ENCODE results near the gene SHD.

Gene SHD

DNA sequence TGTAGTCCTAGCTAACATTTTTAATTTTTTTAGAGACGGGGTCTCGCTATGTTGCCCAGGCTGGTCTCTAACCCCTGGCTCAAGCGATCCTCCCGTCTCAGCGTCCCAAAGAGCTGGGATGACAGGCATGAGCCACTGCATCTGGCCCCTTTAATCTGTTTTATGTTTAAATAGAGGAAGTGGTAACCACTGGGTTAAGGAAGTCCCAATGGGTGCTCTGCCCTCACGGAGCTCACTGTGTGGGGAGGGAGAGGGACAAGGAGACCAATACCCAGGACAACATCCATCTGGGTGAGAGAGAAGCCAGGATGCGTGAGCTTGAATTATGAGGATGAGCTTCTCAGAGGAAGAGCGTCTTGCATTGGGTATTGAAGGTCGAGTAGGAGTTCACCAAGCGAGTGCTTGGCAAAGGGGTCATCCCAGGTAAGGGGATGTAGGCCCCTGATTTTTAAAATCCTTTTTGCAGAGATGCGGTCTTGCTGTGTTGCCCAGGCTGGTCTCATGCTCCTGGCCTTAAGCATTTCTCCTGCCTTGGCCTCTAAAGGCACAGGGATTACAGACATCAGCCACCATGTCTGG, 18.4 kb upstream of the SHD start:
- TF ChIP-seq, protein P1, sequence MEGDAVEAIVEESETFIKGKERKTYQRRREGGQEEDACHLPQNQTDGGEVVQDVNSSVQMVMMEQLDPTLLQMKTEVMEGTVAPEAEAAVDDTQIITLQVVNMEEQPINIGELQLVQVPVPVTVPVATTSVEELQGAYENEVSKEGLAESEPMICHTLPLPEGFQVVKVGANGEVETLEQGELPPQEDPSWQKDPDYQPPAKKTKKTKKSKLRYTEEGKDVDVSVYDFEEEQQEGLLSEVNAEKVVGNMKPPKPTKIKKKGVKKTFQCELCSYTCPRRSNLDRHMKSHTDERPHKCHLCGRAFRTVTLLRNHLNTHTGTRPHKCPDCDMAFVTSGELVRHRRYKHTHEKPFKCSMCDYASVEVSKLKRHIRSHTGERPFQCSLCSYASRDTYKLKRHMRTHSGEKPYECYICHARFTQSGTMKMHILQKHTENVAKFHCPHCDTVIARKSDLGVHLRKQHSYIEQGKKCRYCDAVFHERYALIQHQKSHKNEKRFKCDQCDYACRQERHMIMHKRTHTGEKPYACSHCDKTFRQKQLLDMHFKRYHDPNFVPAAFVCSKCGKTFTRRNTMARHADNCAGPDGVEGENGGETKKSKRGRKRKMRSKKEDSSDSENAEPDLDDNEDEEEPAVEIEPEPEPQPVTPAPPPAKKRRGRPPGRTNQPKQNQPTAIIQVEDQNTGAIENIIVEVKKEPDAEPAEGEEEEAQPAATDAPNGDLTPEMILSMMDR (conservative IDR thresholded peaks at IDR 0.05; ENCODE audit: low read depth, low read length), result no peak
- no peak overlapping the region for H3K4me3 ChIP-seq (ENCODE audit: low read depth, low read length)
- DNase-seq (ENCODE audit: low read depth), result no peak

DNA sequence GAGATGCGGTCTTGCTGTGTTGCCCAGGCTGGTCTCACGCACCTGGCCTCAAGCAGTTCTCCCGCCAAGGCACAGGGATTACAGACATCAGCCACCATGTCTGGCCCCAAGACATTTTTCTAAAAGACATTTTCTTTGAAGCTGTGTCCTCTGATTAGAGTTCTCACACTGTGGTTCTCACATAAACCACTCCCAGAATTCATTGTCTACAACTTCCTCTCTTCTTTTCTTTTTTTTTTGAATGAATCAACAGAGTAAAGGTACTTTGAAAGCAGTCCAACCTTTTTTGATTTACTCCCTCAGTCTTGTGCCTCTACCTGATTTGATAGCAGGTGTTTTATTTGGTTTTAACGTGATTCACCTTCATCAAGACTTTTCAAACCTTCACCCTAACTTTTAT, 14.3 kb upstream of the SHD start:
- no peak for DNase-seq (ENCODE audit: low read depth)
- H3K4me3 ChIP-seq (ENCODE audit: low read depth, low read length), result no peak overlapping the region
- TF ChIP-seq, protein P1 (conservative IDR thresholded peaks at IDR 0.05; ENCODE audit: low read depth, low read length), result no peak

DNA sequence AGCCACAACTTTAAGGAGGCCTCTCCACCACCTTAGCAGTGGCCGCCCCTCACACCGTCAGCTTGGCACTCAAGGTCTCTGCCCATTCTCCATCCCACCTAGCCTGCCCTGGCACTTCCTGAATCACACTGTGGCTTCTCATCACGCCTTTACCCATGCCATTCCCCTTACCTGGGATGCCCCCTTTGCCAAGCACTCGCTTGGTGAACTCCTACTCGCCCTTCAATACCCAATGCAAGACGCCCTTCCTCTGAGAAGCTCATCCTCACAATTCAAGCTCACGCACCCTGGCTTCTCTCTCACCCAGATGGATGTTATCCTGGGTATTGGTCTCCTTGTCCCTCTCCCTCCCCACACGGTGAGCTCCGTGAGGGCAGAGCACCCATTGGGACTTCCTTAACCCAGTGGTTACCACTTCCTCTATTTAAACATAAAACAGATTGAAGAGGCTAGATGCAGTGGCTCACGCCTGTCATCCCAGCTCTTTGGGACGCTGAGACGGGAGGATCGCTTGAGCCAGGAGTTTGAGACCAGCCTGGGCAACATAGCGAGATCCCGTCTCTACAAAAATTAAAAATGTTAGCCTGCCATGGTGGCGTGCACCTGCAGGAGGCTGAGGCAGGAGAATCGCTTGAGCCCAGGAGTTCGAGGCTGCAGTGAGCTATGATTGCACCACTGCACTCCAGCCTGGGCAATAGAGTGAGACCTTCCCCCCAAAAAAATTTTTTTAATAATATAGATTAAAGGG, 12.6 kb upstream of the SHD start:
- no peak overlapping the region for H3K4me3 ChIP-seq (ENCODE audit: low read depth, low read length)
- TF ChIP-seq, protein P1 (conservative IDR thresholded peaks at IDR 0.05; ENCODE audit: low read depth, low read length), result no peak
- no peak for DNase-seq (ENCODE audit: low read depth)

DNA sequence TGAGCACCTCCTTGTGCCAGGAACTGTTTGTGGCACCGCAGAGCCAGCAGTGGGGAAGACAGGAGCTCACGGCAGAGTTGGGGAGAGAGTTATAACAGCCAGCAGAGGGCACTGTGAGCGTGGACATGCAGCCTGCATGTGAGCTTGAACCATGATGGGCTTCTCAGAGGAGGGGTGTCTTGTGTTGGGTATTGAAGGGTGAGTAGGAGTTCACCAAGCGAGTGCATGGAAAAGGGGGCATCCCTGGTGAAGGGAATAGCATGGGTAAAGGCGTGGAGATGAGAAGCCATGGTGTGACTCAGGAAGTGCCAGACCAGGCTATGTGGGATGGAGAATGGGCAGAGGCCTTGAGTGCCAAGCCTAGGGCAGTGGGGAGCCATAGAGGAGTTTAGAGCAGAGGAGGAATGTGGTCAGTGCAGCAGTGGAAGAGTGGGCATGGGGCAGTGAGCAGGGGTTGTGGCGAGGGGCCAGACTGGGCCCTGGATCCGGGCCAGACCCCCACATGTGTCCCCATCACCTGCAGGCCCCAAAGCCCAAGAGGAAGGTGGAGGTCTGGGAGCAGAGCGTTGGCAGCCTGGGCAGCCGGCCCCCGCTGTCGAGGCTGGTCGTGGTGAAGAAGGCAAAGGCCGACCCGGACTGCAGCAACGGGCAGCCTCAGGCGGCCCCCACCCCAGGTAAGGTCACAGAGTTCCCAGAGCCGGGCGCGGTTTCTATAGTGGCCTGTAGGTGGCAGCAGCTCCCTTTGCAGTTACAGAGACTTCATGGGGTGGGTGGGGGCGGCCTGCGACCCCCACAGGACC, 11.8 kb upstream of the SHD start:
- TF ChIP-seq, protein P1 (conservative IDR thresholded peaks at IDR 0.05; ENCODE audit: low read depth, low read length), result peak; percentile 83
- peak; percentile 60 for DNase-seq (ENCODE audit: low read depth)
- H3K4me3 ChIP-seq (ENCODE audit: low read depth, low read length), result no peak overlapping the region

DNA sequence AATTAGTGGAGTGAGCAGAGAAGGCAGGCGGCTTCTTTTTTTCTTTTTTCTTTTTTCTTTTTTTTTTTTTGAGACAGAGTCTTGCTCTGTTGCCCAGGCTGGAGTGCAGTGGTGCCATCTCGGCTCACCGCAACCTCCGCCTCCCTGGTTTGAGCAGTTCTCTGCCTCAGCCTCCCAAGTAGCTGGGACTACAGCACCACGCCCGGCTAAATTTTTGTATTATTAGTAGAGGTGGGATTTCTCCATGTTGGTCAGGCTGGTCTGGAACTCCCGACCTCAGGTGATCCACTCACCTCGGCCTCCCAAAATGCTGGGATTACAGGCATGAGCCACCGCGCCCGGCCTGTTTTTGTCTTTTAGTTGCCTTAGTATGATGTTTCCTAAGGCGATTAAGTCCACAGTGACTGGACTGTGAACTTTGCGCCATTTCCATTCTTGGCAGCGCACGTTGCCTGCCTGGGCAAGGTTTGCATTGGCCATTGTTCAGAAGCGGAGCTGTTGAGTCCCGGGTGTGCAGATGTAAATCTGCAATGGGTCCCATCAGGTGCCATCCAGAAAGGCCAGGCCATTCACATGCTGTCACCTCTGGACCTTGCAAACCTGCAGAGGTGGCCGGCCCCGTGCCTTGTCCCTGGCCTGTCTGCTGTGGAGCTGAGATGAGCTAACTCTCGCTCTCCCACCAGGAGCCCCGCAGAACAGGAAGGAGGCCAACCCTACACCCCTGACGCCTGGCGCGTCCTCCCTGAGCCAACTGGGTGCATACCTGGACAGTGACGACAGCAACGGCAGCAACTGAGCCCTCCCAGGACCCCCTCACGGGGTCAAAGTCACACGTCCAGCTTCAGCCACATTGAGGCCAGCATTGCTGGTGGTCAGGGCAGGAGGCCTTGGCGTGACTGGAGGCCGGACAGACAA, 10.9 kb upstream of the SHD start:
- no peak for DNase-seq (ENCODE audit: low read depth)
- TF ChIP-seq, protein P1 (conservative IDR thresholded peaks at IDR 0.05; ENCODE audit: low read depth, low read length), result no peak
- no peak overlapping the region for H3K4me3 ChIP-seq (ENCODE audit: low read depth, low read length)

DNA sequence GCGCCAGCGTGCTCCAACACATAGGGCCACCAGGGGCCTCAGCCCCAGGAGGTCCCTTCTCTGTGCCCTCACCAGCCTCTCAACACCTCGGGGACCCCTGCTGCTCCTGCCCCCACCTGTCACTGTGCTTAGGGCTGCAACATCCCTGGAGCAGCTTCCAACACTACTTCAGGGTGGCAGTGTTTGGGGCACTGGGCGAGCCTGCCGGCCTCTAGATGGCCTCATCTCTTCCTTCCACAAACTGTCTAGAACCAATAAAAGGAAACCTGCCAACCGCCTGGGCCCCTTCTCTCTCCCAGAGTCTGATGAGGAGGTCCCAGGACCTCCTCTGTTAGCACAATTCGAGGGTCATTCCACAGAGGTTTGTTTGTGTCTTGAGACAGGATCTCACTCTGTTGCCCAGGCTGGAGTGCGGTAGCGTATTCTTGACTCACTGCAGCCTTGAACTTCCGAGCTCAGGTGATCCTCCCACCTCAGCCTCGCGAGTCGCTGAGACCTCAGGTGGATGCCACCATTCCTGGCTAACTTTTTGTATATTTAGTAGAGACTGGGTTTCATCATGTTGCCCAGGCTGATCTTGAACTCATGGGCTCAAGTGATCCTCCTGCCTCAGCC, 10.1 kb upstream of the SHD start:
- TF ChIP-seq, protein P1 (conservative IDR thresholded peaks at IDR 0.05; ENCODE audit: low read depth, low read length), result no peak
- no peak overlapping the region for H3K4me3 ChIP-seq (ENCODE audit: low read depth, low read length)
- DNase-seq (ENCODE audit: low read depth), result no peak

Data from choroid plexus epithelial cell (primary cell).